ENCODE data around the gene RAD51B.
"Not testable (repeated sequence)": the region's sequence is repeated elsewhere in the genome, so short reads cannot be mapped to it uniquely, and the experiment has no call there.

The RAD51B gene

GRCh38 chr14:68656452-68656851 lies 836.9 kb downstream of the RAD51B start:
- DNase-seq, result no peak

DNA sequence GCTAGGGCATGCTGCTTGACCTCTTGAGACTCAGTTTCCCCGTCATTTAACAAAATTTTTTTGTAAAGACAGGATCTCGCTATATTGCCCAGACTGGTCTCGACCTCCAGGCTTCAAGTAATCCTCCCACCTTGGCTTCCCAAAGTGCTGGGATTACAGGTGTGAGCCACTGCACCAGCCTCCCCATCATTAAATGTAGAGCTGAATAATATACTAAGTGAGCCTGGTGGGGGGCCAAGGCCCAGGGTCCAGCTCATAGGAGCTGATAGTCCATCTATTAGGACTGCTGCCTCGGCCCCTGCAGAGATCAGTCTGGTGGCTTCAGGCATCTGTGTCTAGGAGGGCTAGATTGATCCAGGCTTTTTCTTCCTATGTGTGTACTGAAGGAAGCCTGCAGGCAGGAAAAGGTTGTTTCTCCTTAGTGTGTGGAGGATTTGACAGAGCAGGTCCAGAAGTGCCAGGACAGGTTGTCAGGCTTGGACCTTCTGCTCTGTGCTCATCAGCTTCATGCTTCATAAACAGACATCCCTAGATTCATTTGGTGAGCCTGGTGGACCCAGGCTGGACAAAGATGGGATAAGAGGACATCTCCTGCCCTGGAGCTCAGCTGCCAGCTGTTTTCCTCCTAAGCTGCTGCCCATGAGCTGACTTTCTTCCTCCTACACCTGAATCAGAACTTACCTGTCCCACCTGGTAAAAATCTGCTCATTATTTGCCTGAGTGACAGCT lies 837.9 kb downstream of the RAD51B start:
- DNase-seq, result no peak

- no peak for DNase-seq
Observed at GRCh38 chr14:68658029-68658509, 838.5 kb downstream of the RAD51B start.

DNA sequence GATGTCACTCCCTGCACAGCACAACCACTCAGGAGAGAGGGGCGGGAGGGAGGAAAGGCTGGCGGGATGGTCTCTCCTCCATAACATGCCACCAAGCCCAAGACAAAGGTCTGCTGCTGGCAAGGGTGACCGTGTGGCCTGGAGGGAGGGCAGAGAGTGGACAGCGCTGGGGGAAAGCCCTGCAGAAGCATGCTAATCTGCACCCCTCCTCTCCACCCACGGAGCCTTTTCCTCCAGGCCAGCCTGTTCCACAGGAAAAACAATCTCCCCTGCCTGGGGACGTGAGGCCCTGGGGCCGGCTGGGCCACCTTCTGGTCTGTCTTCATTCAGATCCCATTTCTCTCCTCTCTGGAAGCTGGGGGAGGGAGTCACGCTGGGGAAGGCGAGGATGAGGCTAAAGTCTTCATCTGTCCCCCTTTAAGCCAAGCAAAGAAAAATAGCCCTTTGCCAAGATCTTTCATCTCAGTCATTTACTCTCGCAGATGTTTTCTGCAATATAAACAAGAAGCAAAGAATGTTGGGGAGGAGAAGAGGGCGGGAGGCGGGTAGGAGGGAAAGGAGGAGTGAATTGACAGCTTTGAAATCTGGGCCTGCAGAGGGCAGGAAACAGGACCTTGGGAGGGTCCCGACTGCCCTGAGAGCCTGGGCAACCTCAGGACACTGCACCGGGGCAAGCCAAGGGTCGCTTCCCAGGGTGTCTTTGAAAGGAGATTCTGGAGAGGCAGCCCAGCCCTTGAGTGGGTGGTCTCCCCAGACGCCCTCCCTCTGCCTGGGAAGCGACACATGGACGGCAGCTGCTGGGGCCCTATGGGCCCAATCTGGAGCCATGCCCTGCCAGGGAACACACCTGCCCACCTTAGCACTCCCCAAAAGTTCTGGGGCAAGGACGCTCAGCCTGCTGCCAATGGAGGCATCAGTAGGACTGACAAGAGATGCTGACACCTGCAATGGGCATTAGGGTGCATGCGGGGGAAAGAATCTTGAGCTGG lies 839.7 kb downstream of the RAD51B start:
- DNase-seq, result no peak

DNA sequence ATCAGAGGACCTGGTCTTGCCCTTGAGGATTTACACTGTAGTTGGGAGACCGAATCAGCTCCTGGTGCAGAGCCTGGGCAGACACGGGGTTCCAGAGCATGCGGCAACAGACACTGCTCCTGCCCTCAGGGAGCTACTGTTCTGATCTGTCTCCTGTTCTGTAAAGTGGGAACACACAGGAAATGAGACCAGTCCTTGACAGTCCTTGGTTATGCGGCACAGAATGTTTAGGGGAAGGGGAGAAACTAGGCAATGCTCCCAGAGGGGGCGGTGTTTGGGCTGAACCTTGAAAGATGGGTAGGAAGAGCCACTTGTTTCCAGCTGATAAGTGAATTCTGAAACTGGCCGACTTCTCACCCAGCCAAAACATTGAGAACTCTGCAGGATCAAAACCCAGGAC lies 840.9 kb downstream of the RAD51B start:
- DNase-seq, result no peak

DNA sequence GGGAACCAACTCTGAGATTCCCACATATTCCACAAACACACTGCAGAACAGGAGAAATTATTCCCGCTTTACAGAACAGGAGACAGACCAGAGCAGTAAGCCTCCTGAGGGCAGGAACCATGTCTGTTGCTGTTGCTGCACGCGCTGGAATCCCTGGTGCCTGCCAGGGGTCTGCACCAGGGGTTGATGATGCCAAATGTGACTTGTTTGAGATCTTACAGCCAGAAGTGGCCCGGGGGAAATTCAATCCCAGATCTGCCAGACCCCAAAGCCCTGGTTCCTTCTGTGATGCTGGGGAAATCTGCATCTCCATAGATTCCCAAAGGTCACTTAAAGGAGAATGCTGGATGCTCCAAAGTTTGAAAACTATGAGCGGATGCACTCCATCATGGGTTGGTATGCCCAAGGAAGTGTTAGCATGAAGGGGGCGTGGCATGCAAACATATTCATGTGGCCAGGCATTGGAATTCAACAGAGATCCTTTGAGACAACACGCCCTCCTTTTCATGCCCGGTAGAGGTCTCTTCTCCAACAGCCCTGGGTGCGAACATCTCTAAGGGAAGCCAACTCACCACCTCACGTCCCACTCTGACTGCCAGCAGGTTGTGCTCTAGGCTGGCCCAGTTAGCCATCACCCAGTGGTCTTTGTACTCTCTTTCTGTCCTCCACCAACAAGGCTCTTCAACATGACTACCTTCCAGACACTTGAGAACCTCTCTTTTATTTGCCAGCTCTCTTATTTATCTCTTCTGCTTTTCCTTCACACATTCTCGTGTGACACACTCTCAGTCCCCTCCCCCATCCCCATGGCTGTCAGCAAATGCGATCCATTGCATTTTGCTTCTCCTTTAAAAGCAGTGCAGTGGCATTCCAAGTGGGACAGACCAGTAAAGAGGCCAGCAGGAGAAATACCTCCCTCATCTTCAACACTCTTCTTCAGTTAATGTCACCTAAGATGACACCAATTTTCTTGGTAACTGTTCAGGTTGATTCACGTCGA lies 841.9 kb downstream of the RAD51B start:
- DNase-seq, result no peak

- DNase-seq, result no peak
Observed at GRCh38 chr14:68662392-68662791, 842.8 kb downstream of the RAD51B start.

DNA sequence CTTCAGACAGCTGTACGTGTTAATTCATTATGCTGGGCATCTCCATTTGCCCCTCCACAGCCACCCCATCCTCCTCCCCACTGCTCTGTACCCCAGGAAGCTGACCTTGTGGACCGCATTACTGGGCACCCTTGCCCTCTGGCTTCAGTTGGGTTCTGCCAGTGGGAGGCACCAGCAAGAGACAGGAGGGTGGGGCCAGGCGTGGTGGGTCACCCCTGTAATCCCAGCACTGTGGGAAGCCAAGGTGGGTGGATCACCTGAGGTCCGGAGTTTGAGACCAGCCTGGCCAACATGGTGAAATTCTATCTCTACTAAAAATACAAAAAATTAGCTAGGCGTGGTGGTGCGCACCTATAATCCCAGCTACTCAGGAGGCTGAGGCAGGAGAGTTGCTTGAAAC lies 843.2 kb downstream of the RAD51B start:
- DNase-seq, result not testable (repeated sequence)

DNA sequence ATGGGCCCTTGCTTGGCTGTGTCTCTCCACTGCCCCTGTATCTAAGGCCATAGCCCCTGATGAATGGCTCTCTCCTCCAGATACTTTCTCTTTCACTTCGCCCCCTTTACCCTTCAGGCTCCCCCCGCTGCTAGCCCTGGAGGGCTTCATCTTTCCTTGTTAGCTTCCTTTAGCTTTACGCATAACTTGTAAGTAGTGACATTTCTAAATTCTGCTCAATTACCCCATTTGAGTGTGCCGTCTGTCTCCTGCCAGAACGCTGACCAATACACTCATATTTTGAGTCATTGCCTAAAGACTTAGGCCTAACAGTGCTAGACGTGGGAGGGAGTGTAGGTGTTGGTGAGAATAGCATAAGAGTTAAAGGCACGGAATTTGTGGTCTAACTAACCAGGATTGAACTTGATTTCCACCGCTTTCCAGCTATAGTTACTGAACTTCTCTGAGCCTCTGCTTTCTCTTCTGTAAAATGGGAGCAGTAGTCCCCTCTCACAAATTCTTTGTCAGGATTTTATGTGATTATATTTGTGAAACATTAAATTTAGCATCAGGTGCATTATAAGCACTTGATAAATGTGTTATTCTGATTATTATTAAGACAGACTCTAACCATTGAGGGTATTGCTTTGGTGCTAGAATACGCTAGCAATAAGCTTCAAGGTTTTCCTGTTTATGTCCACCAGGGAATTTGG lies 844.0 kb downstream of the RAD51B start:
- no peak for DNase-seq

DNA sequence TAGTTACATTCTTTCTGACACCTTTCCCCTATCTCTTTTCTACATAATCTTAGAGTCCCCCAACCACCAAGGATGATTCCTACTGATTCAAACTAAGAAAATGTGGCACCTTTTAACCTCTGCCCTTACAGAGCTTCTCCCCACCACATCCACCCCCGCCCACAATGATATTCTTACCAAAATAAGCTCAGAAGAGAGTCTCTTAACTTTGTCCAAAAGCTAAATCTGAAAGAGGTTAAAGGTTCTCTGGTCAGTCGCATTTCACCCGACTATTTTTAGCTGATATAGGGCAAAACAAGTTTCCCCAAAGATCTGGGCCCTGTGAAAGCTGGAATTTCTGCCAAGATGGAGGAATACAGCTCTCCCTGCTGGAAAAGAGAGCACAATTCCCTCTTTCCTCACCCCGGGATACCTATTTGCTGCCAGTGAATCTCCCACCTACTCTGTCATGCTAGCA lies 844.7 kb downstream of the RAD51B start:
- no peak for DNase-seq

DNA sequence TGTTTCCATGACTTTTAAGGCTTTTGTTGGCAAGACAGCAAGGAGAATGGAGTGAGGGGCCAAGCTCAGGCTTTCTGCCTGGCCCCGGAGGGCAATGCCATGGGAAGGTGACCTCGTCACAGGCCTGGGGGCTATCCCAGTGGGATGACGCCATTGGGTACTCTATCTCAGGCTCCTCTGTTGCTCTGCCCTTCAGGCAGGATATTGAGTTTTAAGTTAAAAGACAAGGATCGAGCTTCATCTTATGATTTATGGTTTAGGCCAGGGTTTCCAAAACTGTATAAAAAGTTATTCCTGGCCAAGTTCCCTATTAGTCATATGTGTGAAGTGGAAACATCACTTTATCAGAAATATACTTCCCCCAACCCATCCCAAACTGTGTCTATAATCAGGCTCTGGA lies 845.6 kb downstream of the RAD51B start:
- DNase-seq, result no peak

DNA sequence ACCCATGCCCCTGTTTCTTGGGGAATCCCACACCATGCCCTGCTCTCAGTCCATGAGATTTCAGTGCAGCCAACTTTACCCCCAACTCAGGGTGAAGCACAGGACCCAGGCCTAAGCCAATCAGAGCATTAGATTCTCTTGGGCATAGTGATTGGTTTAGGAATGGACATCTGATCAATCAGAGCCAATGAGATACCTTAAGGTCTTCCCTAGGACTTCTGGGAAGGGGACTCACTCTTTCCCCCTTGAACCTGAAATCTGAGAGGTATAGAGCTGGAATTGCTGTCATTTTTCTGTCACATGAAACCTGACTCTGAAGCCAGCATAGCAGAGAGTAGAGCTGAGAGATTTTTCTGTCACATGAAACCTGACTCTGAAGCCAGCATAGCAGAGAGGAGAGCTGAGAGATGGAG lies 846.2 kb downstream of the RAD51B start:
- no peak for DNase-seq

DNA sequence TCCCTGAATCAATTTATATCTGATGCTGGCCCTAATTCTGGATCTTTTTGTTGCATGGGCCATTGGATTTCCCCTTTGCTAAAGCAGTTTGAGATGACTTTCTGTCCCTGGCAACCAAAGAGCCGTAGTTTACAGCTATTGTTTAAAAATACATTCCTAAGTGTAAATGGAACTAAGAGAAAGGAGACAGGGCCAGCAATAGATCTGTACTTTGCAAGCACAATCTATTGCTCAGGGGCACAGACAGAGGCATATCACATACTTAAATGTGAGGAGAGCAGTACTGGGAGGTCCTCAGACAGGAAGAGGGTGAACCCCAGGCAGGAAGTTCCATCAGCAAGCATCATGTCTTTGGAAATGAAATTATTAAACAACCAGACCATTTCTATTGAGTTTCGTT lies 846.7 kb downstream of the RAD51B start:
- no peak for DNase-seq

DNA sequence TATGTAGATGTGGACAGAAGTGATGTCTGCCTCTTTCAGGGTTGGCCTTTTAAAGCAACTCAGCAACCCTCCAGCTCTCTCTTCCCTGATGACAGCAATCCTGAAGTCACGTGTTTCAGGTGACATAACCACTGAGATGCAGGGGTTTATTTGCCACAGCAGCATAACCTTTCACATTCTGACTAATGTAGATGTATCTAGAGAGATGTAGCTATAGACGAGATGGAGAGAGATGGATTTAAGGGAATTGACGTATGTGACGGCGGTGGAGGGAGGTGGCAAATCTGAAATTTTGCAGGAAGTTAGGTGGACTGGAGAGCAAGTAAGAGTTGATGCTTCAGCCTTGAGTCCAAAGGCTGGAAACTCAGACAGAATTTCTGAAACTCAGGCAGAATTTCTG lies 847.3 kb downstream of the RAD51B start:
- DNase-seq, result no peak

DNA sequence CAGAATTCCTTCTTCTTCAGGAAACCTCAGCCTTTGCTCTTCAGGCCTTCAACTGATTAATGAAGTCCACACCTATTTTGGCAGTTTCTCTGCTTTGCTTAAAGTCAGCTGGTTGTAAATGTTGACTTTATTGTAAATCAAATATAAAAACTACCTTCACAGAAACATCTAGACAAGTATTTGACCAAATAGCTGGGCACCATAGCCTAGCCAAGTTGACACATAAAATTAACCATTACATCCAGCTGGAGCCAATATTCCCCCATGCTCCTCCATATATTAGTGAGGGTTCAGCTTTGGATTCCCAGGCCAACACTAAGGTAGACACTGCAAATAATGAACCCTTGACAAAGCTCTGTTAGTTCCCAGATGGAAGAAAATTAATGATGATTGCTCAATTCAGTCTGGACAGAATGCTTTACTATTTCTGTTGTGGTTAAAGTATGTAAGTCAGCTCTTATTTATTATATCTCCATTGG lies 847.8 kb downstream of the RAD51B start:
- no peak for DNase-seq

- DNase-seq, result no peak
Observed at GRCh38 chr14:68668028-68668427, 848.4 kb downstream of the RAD51B start.

- DNase-seq, result no peak
Observed at GRCh38 chr14:68668531-68668930, 849.0 kb downstream of the RAD51B start.

- no peak for DNase-seq
Observed at GRCh38 chr14:68669111-68669511, 849.5 kb downstream of the RAD51B start.

DNA sequence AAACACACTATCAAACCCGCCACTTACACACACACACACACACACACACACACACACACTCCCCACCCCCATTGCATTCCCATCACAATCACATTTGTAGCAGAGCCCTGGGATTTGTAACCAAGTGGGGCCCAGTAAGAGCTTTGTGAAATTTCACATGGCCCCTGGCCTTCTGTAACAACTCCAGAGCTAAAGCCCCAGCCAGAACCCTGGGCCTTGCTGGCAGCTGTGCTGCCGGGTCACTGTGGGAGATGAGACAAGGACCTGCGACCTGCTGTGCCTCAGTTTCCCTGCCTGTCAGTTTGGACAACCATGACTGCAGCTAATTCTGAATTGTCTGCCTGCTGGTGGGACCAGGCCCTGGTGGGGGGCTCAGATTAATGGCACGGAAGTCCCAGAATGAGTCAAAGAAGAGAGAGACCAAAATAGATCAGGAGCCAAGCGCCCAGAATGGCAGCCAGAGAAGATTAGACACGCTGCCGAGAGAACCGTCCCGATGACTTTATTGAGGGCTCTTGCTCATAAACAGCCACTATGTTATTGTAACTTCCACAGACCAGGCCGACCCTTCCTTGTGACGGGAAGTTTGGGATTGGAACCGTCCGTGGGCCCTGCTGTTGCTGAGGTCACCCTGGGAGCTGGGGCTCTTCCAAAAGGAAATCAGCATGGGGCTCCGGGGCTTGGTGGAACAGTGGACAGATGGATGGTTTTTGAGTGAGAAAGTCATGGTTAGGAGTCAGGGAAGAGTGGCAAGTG lies 850.2 kb downstream of the RAD51B start:
- DNase-seq, result no peak

DNA sequence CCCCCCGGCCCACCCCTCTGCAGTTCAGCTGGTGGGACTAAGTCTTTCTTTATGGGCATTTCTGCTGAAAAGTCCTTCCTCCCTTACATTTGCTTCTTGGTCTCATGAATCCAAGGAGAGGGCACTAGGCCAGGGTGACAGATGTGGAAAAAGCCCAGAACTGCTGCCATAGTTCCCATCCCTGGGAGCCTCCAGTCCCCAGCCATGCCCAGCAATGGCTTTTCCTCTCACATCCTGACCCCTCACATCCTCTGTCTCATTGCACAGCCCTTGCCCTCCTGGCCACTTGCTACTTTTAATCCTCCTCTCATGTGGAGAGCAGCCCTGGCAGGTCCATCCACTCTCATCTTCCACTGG lies 850.8 kb downstream of the RAD51B start:
- DNase-seq, result no peak

- no peak for DNase-seq
Observed at GRCh38 chr14:68671909-68672308, 852.3 kb downstream of the RAD51B start.

Data from NCI-H2081 (cell line).